Measurements from ENCODE around the gene KCNH1.
"Not testable (repeated sequence)": the region's sequence is repeated elsewhere in the genome, so short reads cannot be mapped to it uniquely, and the experiment has no call there.

The KCNH1 gene

DNA sequence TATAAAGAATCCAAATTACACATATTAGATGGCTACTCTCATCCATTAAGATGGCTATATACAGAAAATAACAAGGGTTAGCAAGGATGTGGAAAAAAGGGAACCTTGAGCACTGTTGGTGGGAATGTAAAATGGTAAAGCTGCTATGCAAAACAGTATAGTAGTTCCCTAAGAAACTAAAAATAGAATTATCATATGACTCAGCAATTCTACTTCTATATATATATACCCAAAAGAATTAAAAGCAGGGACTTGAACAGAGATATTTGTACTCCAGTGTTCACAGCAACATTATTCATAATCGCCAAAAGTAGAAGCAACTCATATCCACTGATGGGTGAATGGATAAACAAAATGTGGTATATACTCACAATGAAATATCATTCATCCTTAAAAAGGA lies 126.1 kb downstream of the KCNH1 start:
- no peak for DNase-seq (ENCODE audit: low read depth)

DNA sequence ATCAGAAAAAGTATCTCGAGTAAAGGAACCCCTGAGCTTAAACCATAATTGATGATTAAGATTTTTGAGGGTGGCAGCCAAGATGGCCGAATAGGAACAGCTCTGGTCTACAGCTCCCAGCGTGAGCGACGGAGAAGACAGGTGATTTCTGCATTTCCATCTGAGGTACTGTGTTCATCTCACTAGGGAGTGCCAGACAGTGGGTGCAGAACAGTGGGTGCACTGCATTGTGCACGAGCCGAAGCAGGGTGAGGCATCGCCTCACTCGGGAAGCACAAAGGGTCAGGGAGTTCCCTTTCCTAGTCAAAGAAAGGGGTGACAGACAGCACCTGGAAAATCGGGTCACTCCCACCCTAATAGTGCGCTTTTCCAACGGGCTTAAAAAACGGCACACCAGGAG lies 138.0 kb downstream of the KCNH1 start:
- not testable (repeated sequence) for DNase-seq (ENCODE audit: low read depth)

DNA sequence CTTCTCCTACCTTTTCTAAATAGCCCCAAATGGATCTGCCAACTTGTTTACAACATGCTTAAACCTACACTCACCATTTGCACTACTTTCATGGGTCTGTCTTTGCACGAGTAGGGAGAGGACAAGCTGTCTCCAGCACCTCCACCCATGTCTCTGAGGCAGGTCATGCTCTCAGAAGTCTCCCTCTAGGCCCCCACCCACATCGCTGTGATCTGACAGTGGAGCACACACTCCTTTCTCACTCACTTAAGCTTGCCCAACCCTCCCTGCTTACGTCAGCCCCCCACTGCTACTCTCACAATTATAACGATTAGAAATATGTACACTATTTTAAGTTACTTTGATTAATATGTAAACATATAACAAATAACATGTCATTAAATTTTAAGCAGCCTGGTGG lies 141.1 kb downstream of the KCNH1 start:
- DNase-seq (ENCODE audit: low read depth): no peak

DNA sequence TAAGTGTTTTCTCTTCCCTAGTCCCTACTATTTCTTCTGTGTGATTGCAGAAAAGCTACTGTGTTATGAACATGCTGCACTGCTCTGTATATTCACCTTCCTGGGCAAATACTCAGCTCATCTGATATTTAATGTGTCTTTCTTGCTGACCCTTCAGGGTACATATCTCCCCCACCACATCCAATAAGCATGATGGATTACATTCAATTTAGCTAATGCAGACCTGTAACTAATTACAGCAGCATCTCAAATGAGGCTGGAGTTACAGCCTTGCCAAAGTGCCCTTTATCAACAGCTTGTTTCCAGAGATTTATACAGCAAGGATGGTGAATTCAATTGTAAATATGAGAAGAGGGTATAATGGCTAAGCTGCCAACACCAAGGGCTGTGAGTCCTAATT lies 144.0 kb downstream of the KCNH1 start:
- DNase-seq (ENCODE audit: low read depth): no peak

GRCh38 chr1:210981490-210981889 lies 152.5 kb downstream of the KCNH1 start:
- no peak for DNase-seq (ENCODE audit: low read depth)

DNA sequence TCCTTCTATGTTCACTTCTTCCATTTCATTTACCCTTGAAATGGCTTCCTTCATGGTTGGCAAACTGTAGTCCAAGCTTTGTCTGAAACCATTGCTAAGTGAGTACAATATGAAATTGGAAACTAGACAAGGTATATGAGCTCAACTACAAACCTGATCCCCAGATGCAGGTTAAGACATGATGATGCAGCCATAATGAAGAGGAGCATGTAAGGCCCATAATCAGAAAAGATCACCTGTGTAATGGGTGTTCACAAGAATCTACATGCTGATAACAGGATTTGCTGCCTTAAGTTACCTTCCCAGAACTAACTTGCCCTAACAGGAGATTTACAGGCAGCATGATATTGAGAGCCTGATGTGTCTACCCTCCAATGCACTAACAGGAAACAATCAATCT lies 153.9 kb downstream of the KCNH1 start:
- DNase-seq (ENCODE audit: low read depth): no peak

DNA sequence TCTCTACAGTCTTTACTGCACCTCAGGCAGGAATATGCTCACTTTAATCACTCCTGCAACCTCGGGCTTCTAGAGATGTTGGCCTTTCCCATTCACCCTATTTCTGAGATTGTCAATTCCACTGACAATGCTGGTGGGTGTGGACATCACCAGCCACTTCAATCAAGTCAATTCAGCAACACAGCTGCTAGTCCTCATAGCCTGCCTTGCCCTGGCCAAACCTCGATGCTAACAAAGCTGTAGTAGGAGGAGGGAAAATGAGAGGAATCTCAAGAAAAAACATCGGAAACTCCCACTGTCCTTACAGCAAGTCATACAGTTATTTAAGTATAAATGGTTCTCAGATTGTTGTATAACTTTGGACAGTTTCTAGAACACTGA lies 155.0 kb downstream of the KCNH1 start:
- no peak for DNase-seq (ENCODE audit: low read depth)

DNA sequence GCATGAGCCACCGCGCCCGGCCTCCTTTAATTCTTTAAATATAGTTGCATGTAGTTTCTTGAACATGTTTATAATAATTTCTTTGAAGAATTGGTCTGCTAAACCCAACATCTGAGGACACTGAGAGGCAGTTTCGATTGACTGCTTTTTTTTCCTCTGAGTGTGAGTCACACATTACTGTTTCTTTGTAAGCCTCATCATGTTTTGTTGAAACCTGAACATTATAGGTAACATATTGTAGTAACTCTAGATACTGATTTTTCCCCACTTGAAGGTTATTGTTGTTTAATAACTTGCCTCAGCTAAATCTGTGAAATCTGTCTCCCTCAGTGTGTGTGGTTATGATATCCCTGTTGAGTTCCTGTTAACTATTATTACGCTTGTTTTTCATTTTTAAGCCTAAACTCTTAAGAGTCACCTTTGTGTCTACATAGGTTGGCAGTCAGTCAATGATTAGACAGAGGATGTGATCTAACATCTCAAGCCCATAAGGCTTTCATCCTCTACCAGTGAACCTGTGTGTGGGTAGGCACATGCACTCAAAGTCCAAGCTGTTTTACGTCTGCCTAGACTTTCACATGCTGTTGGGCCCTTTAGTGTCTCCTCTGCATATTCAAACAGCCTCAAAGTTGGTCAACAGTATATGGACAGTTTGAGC lies 155.5 kb downstream of the KCNH1 start:
- no peak for DNase-seq (ENCODE audit: low read depth)

GRCh38 chr1:210951279-210951678 lies 182.7 kb downstream of the KCNH1 start:
- no peak for DNase-seq (ENCODE audit: low read depth)

DNA sequence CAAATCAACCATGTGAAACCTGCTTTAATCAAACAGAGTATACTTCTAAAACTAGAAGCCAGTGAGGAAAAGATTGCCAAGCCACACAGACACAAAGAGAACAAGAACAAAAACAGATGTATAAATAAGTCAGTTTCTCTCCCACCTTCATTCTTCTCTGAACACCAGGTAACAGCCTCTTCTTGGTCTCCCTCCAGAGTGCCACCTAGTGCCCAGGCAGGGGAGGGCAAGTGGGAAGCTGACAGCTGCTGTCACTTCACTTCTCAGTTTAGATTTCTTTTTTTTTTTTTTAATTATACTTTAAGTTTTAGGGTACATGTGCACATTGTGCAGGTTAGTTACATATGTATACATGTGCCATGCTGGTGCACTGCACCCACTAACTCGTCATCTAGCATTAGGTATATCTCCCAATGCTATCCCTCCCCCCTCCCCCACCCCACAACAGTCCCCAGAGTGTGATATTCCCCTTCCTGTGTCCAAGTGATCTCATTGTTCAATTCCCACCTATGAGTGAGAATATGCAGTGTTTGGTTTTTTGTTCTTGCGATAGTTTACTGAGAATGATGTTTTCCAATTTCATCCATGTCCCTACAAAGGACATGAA lies 183.9 kb downstream of the KCNH1 start:
- DNase-seq (ENCODE audit: low read depth): not testable (repeated sequence)

- DNase-seq (ENCODE audit: low read depth): no peak
Measured at GRCh38 chr1:210949489-210949888, 184.5 kb downstream of the KCNH1 start.

- no peak for DNase-seq (ENCODE audit: low read depth)
Measured at GRCh38 chr1:210949039-210949438, 184.9 kb downstream of the KCNH1 start.

GRCh38 chr1:210944252-210944651 lies 189.7 kb downstream of the KCNH1 start:
- no peak for DNase-seq (ENCODE audit: low read depth)

DNA sequence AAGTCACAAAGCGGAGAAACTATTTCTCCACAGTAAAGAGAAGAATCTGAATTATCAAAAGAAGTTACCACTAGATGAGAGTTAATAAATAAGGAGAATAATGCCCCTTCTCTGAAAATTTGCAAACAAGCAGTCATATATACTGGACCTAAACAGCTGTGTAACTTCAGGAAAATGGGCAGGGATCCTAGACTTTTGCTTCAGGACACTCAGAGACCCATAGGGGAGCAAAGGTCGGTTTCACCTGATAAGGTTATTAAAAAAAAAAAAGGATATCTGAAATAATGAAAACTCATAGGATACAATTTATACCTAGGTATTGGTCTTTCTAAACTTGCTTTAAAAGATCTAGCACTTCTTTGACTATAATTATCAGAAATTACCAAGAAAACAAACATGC lies 191.4 kb downstream of the KCNH1 start:
- no peak for DNase-seq (ENCODE audit: low read depth)

- DNase-seq (ENCODE audit: low read depth): no peak
Measured at GRCh38 chr1:210940081-210940617, 193.8 kb downstream of the KCNH1 start.

DNA sequence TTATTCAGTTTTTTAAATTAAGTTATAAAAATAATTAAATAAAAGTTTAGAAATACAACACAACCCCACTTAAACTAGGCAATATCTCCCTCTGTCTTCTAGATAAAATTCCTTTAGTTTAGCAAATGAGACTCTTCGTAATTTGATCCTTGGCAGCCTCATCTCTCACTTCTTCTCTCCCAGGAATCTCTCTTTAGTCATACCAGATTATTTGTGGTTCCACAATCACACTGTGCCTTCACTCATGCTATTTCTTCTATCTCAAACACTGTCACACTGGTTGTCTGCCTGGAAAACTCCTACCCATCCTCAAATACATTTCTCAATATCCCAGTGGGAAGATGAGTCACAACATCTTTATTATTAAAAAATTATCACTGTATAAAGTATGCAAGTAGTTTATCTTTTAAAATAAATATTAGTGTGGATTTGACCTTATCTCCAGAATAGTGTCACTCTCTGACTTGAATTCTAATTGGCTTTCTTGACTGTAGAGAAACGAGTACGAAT lies 195.5 kb downstream of the KCNH1 start:
- DNase-seq (ENCODE audit: low read depth): no peak

GRCh38 chr1:210937846-210938245 lies 196.1 kb downstream of the KCNH1 start:
- no peak for DNase-seq (ENCODE audit: low read depth)

DNA sequence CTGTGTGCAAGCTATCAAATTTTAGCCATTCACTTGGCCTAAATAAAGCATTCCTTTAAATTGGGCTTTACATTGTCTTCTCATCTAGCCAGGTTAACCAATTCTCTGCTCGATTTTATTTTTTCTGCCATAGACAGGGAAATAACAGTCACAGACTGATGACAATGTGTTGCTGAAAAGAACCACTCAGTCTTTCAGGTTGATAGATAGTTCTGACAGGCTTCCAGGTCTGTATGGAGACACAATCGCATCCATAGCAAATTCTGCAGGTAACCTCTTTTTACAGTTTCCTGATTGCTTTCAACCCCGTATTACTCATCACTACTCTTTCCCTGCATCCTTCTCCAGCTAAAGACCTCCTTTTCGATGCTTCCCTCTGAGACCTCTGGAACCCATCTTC lies 198.0 kb downstream of the KCNH1 start:
- no peak for DNase-seq (ENCODE audit: low read depth)

GRCh38 chr1:210932104-210932503 lies 201.8 kb downstream of the KCNH1 start:
- no peak for DNase-seq (ENCODE audit: low read depth)

DNA sequence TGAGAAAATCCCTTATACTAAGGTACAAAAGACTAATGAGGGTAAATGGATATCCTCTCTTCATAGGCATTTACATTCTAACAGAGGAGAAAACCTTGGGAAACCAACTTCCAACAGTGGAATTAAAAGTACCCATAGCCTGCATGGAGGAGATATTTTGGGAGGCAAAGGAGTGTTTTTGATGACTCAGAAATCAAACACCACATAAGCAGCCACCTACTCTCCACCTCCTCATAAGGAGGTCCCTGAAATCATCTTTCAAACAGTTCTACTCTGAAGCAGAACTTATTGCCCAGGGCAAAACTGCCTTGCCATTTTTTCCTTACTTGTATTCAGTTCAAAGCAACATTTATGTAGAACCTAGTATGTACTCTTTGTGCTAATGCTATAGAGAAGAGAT lies 211.3 kb downstream of the KCNH1 start:
- no peak for DNase-seq (ENCODE audit: low read depth)

GRCh38 chr1:210920716-210921694 lies 212.9 kb downstream of the KCNH1 start:
- no peak for DNase-seq (ENCODE audit: low read depth)

DNA sequence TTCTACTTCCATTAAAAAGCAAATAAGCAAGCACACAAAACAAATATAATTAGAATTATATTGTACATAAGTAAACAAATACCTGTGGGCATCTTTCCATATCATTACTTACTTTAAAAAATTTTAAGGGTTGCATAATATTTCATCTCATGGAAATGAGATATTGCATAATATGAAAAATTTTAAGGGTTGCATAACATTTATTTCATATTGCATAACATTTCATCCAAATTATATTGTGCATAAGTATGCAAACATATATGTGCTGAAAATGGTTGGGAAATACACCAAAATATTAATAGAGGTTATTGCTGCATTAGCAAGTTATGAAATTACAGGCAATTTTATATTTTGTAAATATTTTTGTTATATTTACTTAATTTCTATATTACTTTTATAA lies 213.7 kb downstream of the KCNH1 start:
- no peak for DNase-seq (ENCODE audit: low read depth)

DNA sequence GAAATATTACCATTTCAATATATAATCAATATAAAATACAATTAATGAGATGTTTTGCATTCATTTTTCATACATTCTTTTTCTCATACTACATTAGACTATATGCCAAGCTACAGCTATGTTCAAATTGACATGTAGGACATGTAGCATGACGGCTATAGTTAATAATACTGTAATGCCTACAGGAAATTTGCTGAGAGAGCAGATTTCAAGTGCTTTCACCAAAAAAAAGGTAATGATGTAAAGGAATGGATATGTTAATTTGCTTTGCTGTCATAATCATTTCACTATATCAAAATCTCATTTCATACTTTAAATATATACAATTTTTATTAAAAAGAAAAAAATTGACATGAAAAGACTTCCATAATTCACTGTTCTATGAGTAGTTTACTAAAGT lies 215.1 kb downstream of the KCNH1 start:
- DNase-seq (ENCODE audit: low read depth): no peak

All from HS-5 (cell line).